Large intestine (tissue), 12 donors: ENCODE measurements around the gene ZNF142. TPM values are rescaled to one million over a fixed set of nuclear protein-coding genes. Genes with fewer than 3 reads are reported as not detected.
"Not testable (repeated sequence)": the region's sequence is repeated elsewhere in the genome, so short reads cannot be mapped to it uniquely, and the experiment has no call there.

Experiments
- DNase-seq, 2 donors: peaks; one replicate each; pipeline versions ENCODE4 v3.0.0 to v3.0.0-alpha.2; 2013
- H3K27ac ChIP-seq: one replicate; pipeline ENCODE4 v1.5.1; 2013; ENCODE audit warnings: low read length
- H3K27me3 ChIP-seq: 2 replicates; pipeline ENCODE4 v1.6.1; 2013; ENCODE audit warnings: low read length; ENCODE audit not compliant: control insufficient read depth, insufficient read depth
- H3K36me3 ChIP-seq: 2 replicates; pipeline ENCODE4 v1.6.1; 2013; ENCODE audit warnings: low read length; ENCODE audit not compliant: control insufficient read depth, insufficient read depth
- H3K4me1 ChIP-seq: one replicate; pipeline ENCODE4 v1.6.1; 2013; ENCODE audit warnings: low read length; ENCODE audit not compliant: control insufficient read depth, insufficient read depth
- H3K4me3 ChIP-seq: one replicate; pipeline ENCODE4 v1.5.1; 2013; ENCODE audit warnings: low read length
- H3K9me3 ChIP-seq: one replicate; pipeline ENCODE4 v1.6.1; 2013; ENCODE audit warnings: mild to moderate bottlenecking, low read depth, low read length, moderate library complexity; ENCODE audit not compliant: control insufficient read depth
- WGBS: methylation state at CpG from one replicate; pipeline ENCODE4 v1.1.5; 2013; ENCODE audit warnings: low lambda C conversion rate; ENCODE audit not compliant: insufficient coverage; 5-methylcytosine and 5-hydroxymethylcytosine counted together
- long read RNA-seq, 11 donors: transcript quantifications; one replicate each; lab custom pipeline, GENCODE V29; 2026
- polyA plus RNA-seq: library from polyadenylated mRNA; unstranded; fragments of 120-200 nt; gene quantifications from one replicate; pipeline ENCODE4 v1.2.1, GENCODE V29; 2013

Gene ZNF142, protein sequence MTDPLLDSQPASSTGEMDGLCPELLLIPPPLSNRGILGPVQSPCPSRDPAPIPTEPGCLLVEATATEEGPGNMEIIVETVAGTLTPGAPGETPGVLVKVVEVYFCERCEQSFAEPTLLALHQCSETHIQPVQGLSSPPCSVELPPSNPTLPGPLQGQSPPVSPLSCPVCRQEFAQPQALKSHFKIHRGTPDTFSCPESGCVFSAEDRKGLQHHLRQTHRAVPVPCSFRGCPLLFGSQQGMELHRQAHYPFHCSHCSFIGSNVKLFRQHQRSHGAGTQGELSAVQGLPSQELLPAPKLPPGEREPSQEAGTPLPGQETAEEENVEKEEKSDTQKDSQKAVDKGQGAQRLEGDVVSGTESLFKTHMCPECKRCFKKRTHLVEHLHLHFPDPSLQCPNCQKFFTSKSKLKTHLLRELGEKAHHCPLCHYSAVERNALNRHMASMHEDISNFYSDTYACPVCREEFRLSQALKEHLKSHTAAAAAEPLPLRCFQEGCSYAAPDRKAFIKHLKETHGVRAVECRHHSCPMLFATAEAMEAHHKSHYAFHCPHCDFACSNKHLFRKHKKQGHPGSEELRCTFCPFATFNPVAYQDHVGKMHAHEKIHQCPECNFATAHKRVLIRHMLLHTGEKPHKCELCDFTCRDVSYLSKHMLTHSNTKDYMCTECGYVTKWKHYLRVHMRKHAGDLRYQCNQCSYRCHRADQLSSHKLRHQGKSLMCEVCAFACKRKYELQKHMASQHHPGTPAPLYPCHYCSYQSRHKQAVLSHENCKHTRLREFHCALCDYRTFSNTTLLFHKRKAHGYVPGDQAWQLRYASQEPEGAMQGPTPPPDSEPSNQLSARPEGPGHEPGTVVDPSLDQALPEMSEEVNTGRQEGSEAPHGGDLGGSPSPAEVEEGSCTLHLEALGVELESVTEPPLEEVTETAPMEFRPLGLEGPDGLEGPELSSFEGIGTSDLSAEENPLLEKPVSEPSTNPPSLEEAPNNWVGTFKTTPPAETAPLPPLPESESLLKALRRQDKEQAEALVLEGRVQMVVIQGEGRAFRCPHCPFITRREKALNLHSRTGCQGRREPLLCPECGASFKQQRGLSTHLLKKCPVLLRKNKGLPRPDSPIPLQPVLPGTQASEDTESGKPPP (N-terminal part only)
- polyA plus RNA-seq = 14.8 TPM
- long read RNA-seq, donor 1 = 0 reads
- long read RNA-seq, donor 2, partial matches to known transcripts = 26 of 32 reads
- long read RNA-seq, donor 2, other reads (novel, unspliced or antisense) = 5 of 32 reads
- long read RNA-seq, donor 3 = 0 reads
- long read RNA-seq, donor 4 = 0 reads
- long read RNA-seq, donor 5, partial matches to known transcripts = 0 of 1 reads
- long read RNA-seq, donor 5, other reads (novel, unspliced or antisense) = 0 of 1 reads
- long read RNA-seq, donor 6 = 0 reads
- long read RNA-seq, donor 7 = 0 reads
- long read RNA-seq, donor 8 = 0 reads
- long read RNA-seq, donor 9, partial matches to known transcripts = 5 of 5 reads
- long read RNA-seq, donor 9, other reads (novel, unspliced or antisense) = 0 of 5 reads
- long read RNA-seq, donor 10 = 0 reads
- long read RNA-seq, donor 11, partial matches to known transcripts = 0 of 1 reads
- long read RNA-seq, donor 11, other reads (novel, unspliced or antisense) = 0 of 1 reads

DNA sequence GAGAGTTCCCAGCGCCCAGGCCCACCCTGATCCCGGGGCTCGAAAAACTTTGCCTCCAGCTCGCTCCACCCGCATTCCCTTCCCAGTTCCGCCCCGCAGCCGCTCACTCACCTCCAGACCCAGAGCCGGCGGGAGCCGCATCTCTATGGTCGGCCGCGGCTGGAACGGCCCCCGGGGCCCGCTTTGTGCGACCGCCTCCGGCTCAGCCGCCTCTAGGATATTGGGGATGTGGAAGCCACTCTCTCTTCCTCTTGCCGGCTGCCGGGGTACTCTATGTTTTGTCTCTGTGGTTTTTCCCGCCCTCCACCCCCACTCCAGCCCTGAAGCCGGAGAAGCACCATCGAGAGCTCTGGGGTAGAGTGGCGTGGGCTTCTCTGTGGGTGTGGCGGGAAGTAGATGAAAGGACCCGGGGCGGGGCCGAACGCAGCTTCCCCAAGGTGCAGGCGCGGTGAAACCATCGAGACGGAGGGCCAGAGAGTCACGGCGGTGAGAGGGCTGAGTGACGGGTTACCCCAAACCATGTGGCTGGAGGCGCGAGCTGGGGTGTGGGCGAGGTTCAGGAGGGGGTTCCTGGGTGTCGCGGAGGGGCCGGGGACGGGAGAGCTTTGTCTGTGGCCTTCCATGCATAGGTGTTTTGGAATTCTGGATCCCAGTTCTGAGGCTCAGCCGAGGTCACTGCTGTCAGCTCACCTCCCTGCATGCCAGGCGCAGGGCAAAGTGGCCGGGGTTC is at the start of gene ZNF142, which contains the start of gene BCS1L:
Gene ZNF142 (minus strand): TSS at position 366 of the 730 bp plus-strand sequence. CDS start 3,194 bp downstream, outside the sequence.
Gene BCS1L (plus strand): TSS at position 426 of the 730 bp plus-strand sequence. CDS start 1,305 bp downstream, outside the sequence.
- no CpG with 5 or more reads among the region's 49 CpGs for WGBS
- H3K27ac ChIP-seq = peak within 1 kb of the TSS; percentile 68
- no peaks in the 10 kb centered on the region for H3K4me1 ChIP-seq
- H3K9me3 ChIP-seq = no peaks in the 10 kb centered on the region
- peaks cover 48% of the 10 kb centered on the region for H3K36me3 ChIP-seq
- H3K27me3 ChIP-seq = no peaks in the 10 kb centered on the region
- H3K4me3 ChIP-seq = peak within 1 kb of the TSS; percentile 85
- peak; percentile 83 to 95 for DNase-seq

DNA sequence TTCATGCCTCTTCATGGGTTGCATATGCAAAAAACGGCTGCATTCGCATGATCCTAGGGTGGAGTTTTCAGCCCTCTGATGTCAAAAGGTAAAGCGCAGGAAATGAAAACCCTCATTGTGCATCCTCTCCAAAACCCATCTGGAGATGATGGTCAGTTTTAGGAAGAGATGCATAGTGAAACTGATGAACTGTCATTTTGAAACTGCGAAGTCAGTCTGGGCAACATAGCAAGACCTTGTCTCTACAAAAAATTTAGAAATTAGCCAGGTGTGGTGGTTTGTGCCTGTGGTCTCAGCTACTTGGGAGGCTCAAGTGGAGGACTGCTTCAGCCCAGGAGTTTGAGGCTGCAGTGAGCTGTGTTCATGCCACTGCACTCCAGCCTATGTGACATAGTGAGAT is 48.7 kb upstream of the ZNF142 start:
- Histone ChIP-seq H3K4me1 (peaks cover 10% of the 10 kb centered on the region), H3K36me3 (no peaks in the 10 kb centered on the region), H3K9me3 (no peaks in the 10 kb centered on the region), H3K27me3 (no peaks in the 10 kb centered on the region), H3K4me3 (no peak overlapping the region), H3K27ac (no peak overlapping the region)
- DNase-seq = no peak
- WGBS = no CpG with 5 or more reads among the region's 4 CpGs

DNA sequence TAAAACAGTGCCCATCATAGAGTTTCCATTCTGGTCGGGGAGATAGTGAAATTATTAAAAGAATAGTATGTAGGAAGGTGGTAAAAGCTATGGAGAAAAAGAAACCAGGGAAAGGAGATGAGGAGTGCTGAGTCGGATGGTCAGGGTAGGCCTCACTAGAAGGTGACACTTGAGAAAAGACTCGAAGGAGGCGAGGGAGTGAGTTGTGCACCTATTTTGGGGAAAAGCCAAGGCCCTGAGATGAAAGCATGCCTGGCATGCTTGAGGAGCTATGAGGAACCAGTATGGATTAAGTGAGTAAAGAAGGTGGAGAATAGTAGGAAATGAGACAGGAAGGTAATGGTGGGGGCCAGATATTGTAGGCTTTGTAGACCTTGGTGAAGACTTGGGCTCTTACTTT is 43.9 kb upstream of the ZNF142 start:
- WGBS = 100% methylated on average over 4 of the region's 4 CpGs
- Histone ChIP-seq H3K4me3 (no peak overlapping the region), H3K36me3 (peaks cover 17% of the 10 kb centered on the region), H3K27me3 (no peaks in the 10 kb centered on the region), H3K9me3 (no peaks in the 10 kb centered on the region), H3K27ac (no peak overlapping the region), H3K4me1 (no peaks in the 10 kb centered on the region)
- DNase-seq = no peak

DNA sequence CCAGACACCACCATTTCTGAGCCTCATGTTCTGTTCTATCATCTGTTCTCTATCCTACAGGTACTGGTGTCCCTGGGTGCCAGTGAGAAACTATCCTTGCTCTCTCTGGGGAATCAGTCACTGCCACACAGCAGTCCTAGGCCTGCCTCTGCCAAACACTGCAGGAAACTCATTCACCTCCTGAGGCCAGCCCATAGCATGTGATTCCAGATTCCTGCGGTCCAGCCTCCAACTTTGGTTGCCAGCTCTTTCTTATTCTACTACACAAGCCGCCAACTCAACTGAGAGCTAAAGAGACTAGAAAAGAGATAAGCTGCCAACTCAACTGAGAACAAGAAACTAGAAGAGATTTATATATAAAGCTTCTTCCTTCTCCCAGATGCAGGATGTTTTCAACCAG is 42.4 kb upstream of the ZNF142 start:
- no peaks in the 10 kb centered on the region for H3K9me3 ChIP-seq
- DNase-seq = no peak
- no peak overlapping the region for H3K27ac ChIP-seq
- 80% methylated on average over 1 of the region's 2 CpGs for WGBS
- H3K4me3 ChIP-seq = no peak overlapping the region
- no peaks in the 10 kb centered on the region for H3K27me3 ChIP-seq
- H3K4me1 ChIP-seq = no peaks in the 10 kb centered on the region
- H3K36me3 ChIP-seq = peaks cover 30% of the 10 kb centered on the region

DNA sequence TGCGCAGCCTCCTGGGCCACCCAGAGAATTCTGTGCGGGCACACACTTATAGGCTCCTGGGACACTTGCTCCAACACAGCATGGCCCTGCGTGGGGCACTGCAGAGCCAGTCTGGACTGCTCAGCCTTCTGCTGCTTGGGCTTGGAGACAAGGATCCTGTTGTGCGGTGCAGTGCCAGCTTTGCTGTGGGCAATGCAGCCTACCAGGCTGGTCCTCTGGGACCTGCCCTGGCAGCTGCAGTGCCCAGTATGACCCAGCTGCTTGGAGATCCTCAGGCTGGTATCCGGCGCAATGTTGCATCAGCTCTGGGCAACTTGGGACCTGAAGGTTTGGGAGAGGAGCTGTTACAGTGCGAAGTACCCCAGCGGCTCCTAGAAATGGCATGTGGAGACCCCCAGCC is 39.5 kb upstream of the ZNF142 start:
- no CpG with 5 or more reads among the region's 8 CpGs for WGBS
- Histone ChIP-seq H3K4me1 (no peaks in the 10 kb centered on the region), H3K27me3 (no peaks in the 10 kb centered on the region), H3K27ac (no peak overlapping the region), H3K4me3 (no peak overlapping the region), H3K36me3 (peaks cover 47% of the 10 kb centered on the region), H3K9me3 (no peaks in the 10 kb centered on the region)
- no peak for DNase-seq

DNA sequence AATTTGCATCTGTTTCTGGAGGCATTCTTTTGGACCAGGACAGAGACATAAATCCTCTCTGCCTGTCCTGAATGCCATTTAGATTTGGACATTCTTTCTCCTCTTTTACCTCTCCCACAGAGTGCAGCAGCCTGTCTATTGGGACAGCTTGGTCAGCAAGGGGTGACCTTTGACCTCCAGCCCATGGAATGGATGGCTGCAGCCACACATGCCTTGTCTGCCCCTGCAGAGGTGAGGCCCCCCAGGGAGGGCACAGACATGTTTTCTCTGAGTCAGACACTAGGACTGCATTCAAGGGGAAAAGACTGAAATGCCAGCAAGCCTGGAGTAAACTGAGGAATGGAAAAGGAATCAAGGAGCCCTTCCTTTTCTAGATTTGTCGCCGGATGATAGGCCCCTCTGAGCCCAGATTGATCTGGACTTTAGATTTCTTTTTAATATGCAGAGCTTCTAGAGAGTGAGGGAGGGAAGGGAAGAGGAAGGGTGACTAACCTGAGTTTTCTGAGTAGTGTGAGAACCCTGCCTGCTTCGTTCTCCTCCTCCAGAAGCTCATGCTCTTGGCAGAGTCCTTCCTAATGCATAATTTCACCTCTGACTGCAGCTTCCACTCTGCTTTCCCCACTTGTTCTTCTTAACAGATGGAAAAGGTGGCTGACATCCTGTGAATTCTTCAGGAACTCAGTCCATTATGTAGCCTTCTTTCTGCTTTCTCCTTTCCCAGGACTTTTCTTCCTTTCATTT is 35.2 kb upstream of the ZNF142 start:
- no CpG with 5 or more reads among the region's 3 CpGs for WGBS
- H3K36me3 ChIP-seq = peaks cover 71% of the 10 kb centered on the region

DNA sequence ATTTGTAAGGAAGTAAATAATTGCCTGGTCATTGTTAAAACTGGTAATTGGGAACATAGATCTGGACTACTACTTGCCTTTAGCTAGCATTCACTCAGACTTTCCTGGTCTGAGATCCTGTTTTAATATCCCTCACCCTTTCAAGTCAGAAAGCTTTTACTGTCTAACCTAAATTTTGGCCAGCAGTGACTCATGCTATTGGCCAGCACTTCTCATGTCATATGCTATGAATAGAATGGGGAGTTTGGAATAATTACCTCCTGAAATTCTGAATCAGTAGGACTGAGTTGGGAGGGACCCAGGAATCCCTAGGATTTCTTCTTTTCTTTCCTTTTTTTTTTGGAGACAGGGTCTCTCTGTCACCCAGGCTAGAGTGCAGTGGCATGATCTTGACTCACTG is 31.8 kb upstream of the ZNF142 start:
- Histone ChIP-seq H3K4me3 (no peak overlapping the region), H3K4me1 (no peaks in the 10 kb centered on the region), H3K36me3 (peaks cover 52% of the 10 kb centered on the region), H3K9me3 (no peaks in the 10 kb centered on the region), H3K27me3 (no peaks in the 10 kb centered on the region), H3K27ac (no peak overlapping the region)
- no peak for DNase-seq

More for the DNA sequence above, 35.2 kb upstream of the ZNF142 start:
- Histone ChIP-seq H3K9me3 (no peaks in the 10 kb centered on the region), H3K4me3 (no peak overlapping the region), H3K4me1 (no peaks in the 10 kb centered on the region), H3K27me3 (no peaks in the 10 kb centered on the region), H3K27ac (no peak overlapping the region)
- no peak for DNase-seq

DNA sequence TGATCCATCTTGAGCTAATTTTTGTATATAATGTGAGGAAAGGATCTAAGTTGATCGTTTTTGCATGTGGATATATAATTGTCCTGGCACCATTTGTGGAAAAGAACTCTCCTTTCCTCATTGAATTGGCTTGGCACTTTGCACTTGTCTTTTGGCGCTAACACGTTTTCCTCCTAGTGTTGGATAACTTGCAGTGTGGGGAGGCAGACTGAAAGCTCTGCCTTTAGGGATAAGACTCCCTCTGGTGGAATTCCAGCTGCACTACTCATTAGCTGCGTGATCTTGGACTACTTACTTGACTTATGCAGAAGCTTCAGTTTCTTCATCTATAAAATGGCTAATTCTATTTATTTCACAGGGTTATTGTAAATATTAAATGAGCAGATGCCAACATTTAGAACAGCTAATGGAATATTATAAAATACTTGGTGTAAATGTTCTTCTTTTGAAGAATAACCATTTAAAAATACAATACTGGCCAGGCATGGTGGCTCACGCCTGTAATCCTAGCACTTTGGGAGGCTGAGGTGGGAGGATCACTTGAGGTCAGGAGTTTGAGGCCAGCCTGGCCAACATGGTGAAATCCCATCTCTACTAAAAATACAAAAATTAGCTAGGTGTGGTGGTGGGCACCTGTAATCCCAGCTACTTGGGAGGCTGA is 28.1 kb upstream of the ZNF142 start:
- no CpG with 5 or more reads among the region's 5 CpGs for WGBS
- not testable (repeated sequence) for H3K4me3 ChIP-seq, H3K4me1 ChIP-seq, H3K27me3 ChIP-seq, H3K9me3 ChIP-seq, H3K27ac ChIP-seq
- DNase-seq = peak; percentile 63 to 68
- H3K36me3 ChIP-seq = peaks cover 33% of the 10 kb centered on the region
